ENCODE measurements around the gene USP47. TPM values are rescaled to one million over a fixed set of nuclear protein-coding genes. Genes with fewer than 3 reads are reported as not detected.

USP47 gene
- total RNA-seq, 4 donors from 2014 or later, result 50.3 to 83.0 (median 69.6) TPM

DNA sequence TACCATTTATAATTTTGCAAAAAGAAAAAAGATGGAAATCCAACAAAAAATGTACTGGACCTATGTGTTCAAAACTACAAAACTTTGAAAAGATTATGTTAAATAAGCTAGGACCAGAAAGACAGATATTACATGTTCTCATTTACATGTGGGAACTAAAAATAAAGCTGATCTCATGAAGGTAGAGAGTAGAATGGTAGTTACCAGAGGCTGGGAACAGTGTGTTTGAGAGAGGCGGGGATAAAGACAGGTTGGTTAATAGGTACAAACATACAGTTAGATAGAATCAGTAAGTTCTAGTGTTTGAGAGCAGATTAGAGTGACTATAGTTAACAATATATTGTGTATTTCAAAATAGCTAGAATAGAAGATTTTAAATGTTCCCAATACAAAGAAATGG, 71.6 kb downstream of the USP47 start:
- DNase-seq (ENCODE audit: low spot score in 2 of 2), result no peak
- intact Hi-C loops (cut with DNase I; ENCODE audit: low total_unique reads), result no loop called here
- TF ChIP-seq POLR2A (IDR thresholded peaks at IDR 0.05), result no peak
- TF ChIP-seq, protein P1, sequence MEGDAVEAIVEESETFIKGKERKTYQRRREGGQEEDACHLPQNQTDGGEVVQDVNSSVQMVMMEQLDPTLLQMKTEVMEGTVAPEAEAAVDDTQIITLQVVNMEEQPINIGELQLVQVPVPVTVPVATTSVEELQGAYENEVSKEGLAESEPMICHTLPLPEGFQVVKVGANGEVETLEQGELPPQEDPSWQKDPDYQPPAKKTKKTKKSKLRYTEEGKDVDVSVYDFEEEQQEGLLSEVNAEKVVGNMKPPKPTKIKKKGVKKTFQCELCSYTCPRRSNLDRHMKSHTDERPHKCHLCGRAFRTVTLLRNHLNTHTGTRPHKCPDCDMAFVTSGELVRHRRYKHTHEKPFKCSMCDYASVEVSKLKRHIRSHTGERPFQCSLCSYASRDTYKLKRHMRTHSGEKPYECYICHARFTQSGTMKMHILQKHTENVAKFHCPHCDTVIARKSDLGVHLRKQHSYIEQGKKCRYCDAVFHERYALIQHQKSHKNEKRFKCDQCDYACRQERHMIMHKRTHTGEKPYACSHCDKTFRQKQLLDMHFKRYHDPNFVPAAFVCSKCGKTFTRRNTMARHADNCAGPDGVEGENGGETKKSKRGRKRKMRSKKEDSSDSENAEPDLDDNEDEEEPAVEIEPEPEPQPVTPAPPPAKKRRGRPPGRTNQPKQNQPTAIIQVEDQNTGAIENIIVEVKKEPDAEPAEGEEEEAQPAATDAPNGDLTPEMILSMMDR (IDR thresholded peaks at IDR 0.05), result no peak
- H3K4me3 ChIP-seq (ENCODE audit: low read depth, poor library complexity, severe bottlenecking), result no peak overlapping the region
- WGBS, 2 donors, result 94 to 100% methylated on average over 1 of the region's 1 CpG

DNA sequence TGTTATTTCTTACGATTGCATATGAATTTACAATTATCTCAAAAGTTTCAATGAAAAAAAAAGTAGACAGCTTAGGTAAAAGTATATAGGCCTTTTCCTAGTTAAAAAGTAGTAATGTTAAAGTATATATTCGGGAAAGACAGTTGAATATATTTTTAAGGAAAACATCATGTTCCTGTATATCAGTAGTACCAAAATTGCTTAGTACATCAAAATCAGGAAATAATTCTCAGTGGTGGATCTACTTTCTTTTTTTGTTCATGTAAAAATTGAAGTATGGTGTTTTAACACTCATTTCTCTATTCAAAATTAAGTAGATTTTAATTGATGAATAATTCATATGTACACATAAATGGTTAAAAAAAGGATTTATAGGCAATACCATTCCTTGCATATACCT, 73.9 kb downstream of the USP47 start:
- no peak for DNase-seq (ENCODE audit: low spot score in 2 of 2)
- no peak overlapping the region for H3K4me3 ChIP-seq (ENCODE audit: low read depth, poor library complexity, severe bottlenecking)
- intact Hi-C loops (cut with DNase I; ENCODE audit: low total_unique reads), result no loop called here
- 97 to 98% methylated on average over 2 of the region's 2 CpGs for WGBS, 2 donors
- TF ChIP-seq, protein P1 (IDR thresholded peaks at IDR 0.05), result no peak
- TF ChIP-seq POLR2A (IDR thresholded peaks at IDR 0.05), result no peak

DNA sequence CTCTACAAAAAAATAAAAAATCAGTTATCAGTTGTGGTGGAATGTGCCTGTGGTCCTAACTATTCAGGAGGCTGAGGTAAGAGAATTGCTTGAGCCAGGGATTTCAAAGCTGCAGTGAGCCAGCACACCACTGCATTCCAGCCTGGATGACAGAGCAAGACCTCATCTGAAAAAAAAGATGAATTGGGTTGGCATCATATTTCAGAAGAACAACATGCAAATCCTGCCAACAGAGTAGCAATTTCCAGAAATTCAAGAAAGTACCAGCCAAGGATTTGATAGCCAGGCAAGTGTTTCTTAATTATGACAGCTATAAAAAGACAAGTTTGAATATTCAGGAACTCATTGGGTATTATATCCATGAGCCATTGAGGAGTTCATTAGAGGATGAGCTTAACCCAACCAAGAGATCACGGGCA, 75.2 kb downstream of the USP47 start:
- 55 to 61% methylated on average over 1 of the region's 1 CpG for WGBS, 2 donors
- DNase-seq (ENCODE audit: low spot score in 2 of 2), result no peak
- intact Hi-C loops (cut with DNase I; ENCODE audit: low total_unique reads), result no loop called here
- TF ChIP-seq, protein P1 (IDR thresholded peaks at IDR 0.05), result no peak
- TF ChIP-seq POLR2A (IDR thresholded peaks at IDR 0.05), result no peak
- H3K4me3 ChIP-seq (ENCODE audit: low read depth, poor library complexity, severe bottlenecking), result no peak overlapping the region

DNA sequence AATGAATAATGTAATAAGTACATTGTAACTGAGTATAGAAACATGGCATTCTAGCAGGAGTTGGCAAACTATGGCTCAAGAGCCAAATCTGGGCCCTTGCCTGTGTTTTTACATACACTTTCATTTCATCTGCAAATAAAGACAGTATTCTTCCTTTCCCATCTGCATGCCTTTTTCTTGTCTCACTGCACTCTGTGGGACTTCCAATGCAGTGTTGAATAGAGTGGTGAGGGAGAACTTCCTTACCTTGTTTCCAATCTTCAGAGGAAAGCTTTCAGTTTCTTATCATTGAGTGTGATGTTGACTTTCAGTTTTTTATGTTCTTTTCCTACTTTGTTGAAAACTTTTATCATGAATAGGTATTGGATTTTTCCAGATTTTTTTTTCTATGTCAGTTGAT, 82.1 kb downstream of the USP47 start:
- no peak for DNase-seq (ENCODE audit: low spot score in 2 of 2)
- H3K4me3 ChIP-seq (ENCODE audit: low read depth, poor library complexity, severe bottlenecking), result no peak overlapping the region
- intact Hi-C loops (cut with DNase I; ENCODE audit: low total_unique reads), result no loop called here
- TF ChIP-seq, protein P1 (IDR thresholded peaks at IDR 0.05), result no peak
- no peak for TF ChIP-seq POLR2A (IDR thresholded peaks at IDR 0.05)

DNA sequence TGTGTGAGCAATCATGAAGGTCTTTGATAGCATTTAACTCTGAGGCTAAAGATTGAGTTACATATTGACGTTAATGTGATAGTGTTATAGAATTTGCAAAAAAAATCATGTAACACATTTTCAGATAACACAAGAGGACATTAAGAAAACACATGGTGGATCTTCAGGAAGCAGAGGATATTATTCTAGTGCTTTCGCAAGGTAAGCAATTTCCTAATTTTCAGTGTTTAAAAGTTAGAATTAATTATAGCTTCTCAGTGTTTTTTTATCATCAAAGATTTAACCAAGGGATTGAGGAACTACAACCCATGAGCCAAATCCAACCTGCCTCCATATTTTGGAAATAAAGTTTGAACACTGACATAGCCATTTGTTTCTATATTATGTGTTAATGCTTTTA, 88.1 kb downstream of the USP47 start:
- TF ChIP-seq, protein P1 (IDR thresholded peaks at IDR 0.05), result no peak
- no peak for TF ChIP-seq POLR2A (IDR thresholded peaks at IDR 0.05)
- intact Hi-C loops (cut with DNase I; ENCODE audit: low total_unique reads), result loop anchor here (5.0 to 10.0 kb wide), 2 partner anchors 115 to 352 kb away; no protein-coding TSS in a partner anchor
- WGBS, 2 donors, result 90 to 95% methylated on average over 2 of the region's 2 CpGs
- no peak overlapping the region for H3K4me3 ChIP-seq (ENCODE audit: low read depth, poor library complexity, severe bottlenecking)
- no peak for DNase-seq (ENCODE audit: low spot score in 2 of 2)

DNA sequence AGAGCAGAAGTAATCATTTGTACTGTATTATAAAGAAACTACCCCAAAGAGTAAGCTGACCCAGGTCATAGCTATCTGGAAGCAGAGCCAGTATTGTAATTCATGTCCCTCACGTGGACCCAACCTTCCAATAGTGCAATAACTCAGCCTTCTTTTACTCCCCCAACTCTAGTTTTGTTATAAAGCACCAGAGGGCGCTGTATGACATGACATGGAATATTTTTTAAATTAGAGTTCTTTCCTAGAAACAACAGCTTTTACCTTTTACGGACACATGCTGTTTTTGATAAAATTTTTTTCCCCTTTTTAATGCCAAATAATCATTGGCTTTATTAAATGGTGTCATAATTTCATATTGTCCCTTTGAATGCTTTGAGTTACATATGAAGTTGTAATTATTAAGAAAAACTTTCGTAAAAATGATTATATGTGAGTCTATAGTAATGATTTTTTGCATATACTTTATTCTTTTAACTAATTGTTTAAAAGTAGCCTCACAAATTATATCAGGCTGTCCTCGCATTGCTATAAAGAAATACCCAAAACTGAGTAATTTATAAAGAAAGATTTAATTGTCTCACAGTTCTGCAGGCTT, 89.8 kb downstream of the USP47 start:
- DNase-seq (ENCODE audit: low spot score in 2 of 2), result peak in 1 of 2 donors; percentile 21
- no peak overlapping the region for H3K4me3 ChIP-seq (ENCODE audit: low read depth, poor library complexity, severe bottlenecking)
- WGBS, 2 donors, result 50 to 52% methylated on average over 5 of the region's 5 CpGs
- intact Hi-C loops (cut with DNase I; ENCODE audit: low total_unique reads), result loop anchor here (10.0 kb wide), 1 partner anchor 113 kb away; no protein-coding TSS in a partner anchor
- TF ChIP-seq POLR2A (IDR thresholded peaks at IDR 0.05), result no peak
- TF ChIP-seq, protein P1 (IDR thresholded peaks at IDR 0.05), result no peak

All from lower leg skin (tissue), 4 donors.